ENCODE data around the gene PCNT.

DNA sequence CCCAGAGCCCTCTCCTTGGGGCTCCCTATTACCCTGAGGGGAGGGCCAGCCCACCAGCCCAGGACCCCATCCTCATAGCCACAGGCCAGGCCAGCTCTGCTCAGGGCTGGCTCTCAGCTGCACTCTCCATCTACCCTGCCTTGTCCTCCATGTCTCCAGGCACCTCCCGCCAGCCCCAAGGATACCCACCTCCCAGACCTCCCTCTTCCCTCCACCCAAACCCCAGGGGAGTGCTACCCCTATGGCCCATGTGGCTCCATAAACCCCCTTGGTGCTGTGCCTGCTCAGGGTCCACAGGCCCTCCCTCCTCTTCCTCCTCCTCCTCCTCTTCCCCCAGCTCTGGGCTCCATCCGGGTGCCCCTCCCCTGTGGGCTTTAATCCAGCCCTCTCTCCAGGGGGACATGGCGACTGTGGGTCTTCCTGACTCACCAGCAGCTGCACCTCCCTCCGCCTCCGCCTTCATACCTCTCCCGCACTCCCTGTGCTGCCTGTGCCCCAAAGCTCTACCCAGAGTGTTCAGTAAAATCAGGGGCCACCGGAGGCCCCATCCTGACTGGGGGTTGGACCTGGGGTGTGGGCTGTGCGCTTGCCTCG, 28.7 kb upstream of the PCNT start:
- TF ChIP-seq, protein P1, sequence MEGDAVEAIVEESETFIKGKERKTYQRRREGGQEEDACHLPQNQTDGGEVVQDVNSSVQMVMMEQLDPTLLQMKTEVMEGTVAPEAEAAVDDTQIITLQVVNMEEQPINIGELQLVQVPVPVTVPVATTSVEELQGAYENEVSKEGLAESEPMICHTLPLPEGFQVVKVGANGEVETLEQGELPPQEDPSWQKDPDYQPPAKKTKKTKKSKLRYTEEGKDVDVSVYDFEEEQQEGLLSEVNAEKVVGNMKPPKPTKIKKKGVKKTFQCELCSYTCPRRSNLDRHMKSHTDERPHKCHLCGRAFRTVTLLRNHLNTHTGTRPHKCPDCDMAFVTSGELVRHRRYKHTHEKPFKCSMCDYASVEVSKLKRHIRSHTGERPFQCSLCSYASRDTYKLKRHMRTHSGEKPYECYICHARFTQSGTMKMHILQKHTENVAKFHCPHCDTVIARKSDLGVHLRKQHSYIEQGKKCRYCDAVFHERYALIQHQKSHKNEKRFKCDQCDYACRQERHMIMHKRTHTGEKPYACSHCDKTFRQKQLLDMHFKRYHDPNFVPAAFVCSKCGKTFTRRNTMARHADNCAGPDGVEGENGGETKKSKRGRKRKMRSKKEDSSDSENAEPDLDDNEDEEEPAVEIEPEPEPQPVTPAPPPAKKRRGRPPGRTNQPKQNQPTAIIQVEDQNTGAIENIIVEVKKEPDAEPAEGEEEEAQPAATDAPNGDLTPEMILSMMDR (IDR thresholded peaks at IDR 0.05), result no peak
- TF ChIP-seq ZFX (IDR thresholded peaks at IDR 0.05; ENCODE audit: borderline replicate concordance), result no peak

Data from 22Rv1 (cell line).